Esophagus squamous epithelium (tissue), 5 donors: ENCODE results near the gene APBA2. TPM values are rescaled to one million over a fixed set of nuclear protein-coding genes. Genes with fewer than 3 reads are reported as not detected.

Experiments
- DNase-seq: peaks from one replicate; lab custom pipeline; 2025; lab: John Stamatoyannopoulos, UW
- H3K27ac ChIP-seq, 4 donors: fragments of 200-600 bp; sonication (generic); one replicate each; pipeline ENCODE4 v1.5.1; 2016 to 2019; ENCODE audit warnings: mild to moderate bottlenecking in 1 of 4
- H3K27me3 ChIP-seq, 4 donors: fragments of 200-600 bp; sonication (generic); 1 replicate in 3 of 4; 2 replicates in 1 of 4; pipeline versions ENCODE4 v1.5.1 to v1.6.0; 2017 to 2021; ENCODE audit warnings: antibody characterized with exemption in 1 of 4
- H3K36me3 ChIP-seq, 3 donors: fragments of 200-600 bp; sonication (generic); one replicate each; pipeline ENCODE4 v1.5.1; 2016 to 2019
- H3K4me1 ChIP-seq, 3 donors: fragments of 200-600 bp; sonication (generic); one replicate each; pipeline ENCODE4 v1.5.1; 2017 to 2019
- H3K4me3 ChIP-seq, 4 donors: fragments of 200-600 bp; sonication (generic); 1 replicate in 3 of 4; 2 replicates in 1 of 4; pipeline ENCODE4 v1.5.1; 2016 to 2019; ENCODE audit warnings: mild to moderate bottlenecking in 2 of 4, moderate library complexity in 1 of 4
- H3K9me3 ChIP-seq, 3 donors: fragments of 200-600 bp; sonication (generic); one replicate each; pipeline ENCODE4 v1.5.1; 2016 to 2019
- CTCF ChIP-seq, 6 experiments: fragments of 450-650 bp in 4 of 6; fragments of 200-600 bp in 2 of 6; sonication (generic) in 2 of 6; IDR thresholded peaks; one replicate each; pipeline ENCODE4 v1.5.1; 2016 to 2019; ENCODE audit warnings: antibody characterized with exemption in 6 of 6, mild to moderate bottlenecking in 4 of 6, moderate library complexity in 4 of 6
- POLR2A ChIP-seq, 4 donors: fragments of 450-650 bp; IDR thresholded peaks; one replicate each; pipeline ENCODE4 v1.6.1; 2017; ENCODE audit warnings: antibody characterized with exemption in 4 of 4, mild to moderate bottlenecking in 4 of 4, moderate library complexity in 3 of 4
- WGBS, 2 donors: methylation state at CpG; one replicate each; pipeline ENCODE4 v1.1.5; 2018; 5-methylcytosine and 5-hydroxymethylcytosine counted together
- intact Hi-C: fragments of 100-400 bp; cut with DNase I; formaldehyde crosslinking; loops from one replicate; pipeline ENCODE4 v1.15.0; 2022
- total RNA-seq, 4 donors: library from RNA; depleted of rRNA; stranded (reverse); fragments of >200 nt; gene quantifications; one replicate each; pipeline ENCODE4 v1.1.0, GENCODE V29; 2016
- donor health status: DM: yes; HTN: yes; CAD: no.

Gene APBA2
- total RNA-seq, 4 donors from 2014 or later, result 0.82 to 9.9 (median 1.6) TPM

- no peaks in the 10 kb centered on the region for H3K36me3 ChIP-seq
- peak overlapping the region in 2 of 4 donors; percentile 35 to 55 for H3K27ac ChIP-seq
- WGBS, 2 donors, result 69 to 72% methylated on average over 2 of the region's 2 CpGs
- no peak overlapping the region for H3K4me3 ChIP-seq
- no peak for DNase-seq
- intact Hi-C loops, result no loop called here
- H3K9me3 ChIP-seq, result no peaks in the 10 kb centered on the region
- peaks cover 0 to 13% (median 0%) of the 10 kb centered on the region in 3 donors for H3K4me1 ChIP-seq
- no peaks in the 10 kb centered on the region for H3K27me3 ChIP-seq
- TF ChIP-seq CTCF (IDR thresholded peaks at IDR 0.05) (no peak), POLR2A (IDR thresholded peaks at IDR 0.05) (no peak)
These were observed 104.6 kb downstream of the APBA2 start for GRCh38 chr15:28990390-28990789.

- Histone ChIP-seq H3K9me3 (no peaks in the 10 kb centered on the region), H3K4me1 (peaks cover 0 to 8% (median 0%) of the 10 kb centered on the region in 3 donors), H3K4me3 (no peak overlapping the region), H3K36me3 (no peaks in the 10 kb centered on the region), H3K27me3 (no peaks in the 10 kb centered on the region), H3K27ac (peak overlapping the region in 2 of 4 donors; percentile 2 to 15)
- WGBS, 2 donors, result 54 to 71% methylated on average over 5 of the region's 21 CpGs
- intact Hi-C loops, result no loop called here
- no peak for DNase-seq
- TF ChIP-seq POLR2A (IDR thresholded peaks at IDR 0.05) (no peak), CTCF (IDR thresholded peaks at IDR 0.05) (no peak)
These were observed 105.7 kb downstream of the APBA2 start for GRCh38 chr15:28991236-28992171.

DNA sequence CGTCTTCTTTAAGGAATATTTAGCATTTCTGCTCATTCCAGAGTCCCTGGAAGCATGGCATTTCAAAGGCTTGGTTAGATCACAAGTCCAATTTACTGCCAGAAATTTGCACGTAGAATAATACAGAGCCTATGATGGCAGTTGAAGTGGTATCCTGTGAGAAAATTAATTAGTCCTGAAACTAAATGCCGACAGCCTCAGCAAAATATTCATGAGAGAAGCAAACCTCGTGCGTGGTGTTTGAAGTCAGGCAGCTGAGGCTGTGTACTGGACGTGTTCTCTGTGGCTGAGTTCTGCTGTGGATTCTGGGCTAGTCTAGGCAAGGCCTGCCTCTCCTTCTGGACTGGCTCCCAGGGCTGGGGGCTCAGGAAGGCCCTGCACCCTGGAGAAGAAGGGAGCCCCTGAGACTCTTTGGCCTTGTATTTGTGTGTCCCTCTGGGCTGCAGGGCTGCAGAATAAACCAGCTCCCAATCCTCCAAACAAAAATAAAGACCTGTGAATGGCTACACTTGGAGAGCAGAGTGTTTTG, 106.6 kb downstream of the APBA2 start:
- Histone ChIP-seq H3K9me3 (no peaks in the 10 kb centered on the region), H3K27ac (peak overlapping the region in 2 of 4 donors; percentile 43 to 61), H3K36me3 (no peaks in the 10 kb centered on the region), H3K4me1 (peaks cover 0 to 8% (median 0%) of the 10 kb centered on the region in 3 donors), H3K4me3 (no peak overlapping the region), H3K27me3 (no peaks in the 10 kb centered on the region)
- no peak for DNase-seq
- WGBS, 2 donors, result 66 to 69% methylated on average over 5 to 6 of the region's 6 CpGs
- TF ChIP-seq CTCF (IDR thresholded peaks at IDR 0.05) (no peak), POLR2A (IDR thresholded peaks at IDR 0.05) (no peak)
- intact Hi-C loops, result no loop called here

DNA sequence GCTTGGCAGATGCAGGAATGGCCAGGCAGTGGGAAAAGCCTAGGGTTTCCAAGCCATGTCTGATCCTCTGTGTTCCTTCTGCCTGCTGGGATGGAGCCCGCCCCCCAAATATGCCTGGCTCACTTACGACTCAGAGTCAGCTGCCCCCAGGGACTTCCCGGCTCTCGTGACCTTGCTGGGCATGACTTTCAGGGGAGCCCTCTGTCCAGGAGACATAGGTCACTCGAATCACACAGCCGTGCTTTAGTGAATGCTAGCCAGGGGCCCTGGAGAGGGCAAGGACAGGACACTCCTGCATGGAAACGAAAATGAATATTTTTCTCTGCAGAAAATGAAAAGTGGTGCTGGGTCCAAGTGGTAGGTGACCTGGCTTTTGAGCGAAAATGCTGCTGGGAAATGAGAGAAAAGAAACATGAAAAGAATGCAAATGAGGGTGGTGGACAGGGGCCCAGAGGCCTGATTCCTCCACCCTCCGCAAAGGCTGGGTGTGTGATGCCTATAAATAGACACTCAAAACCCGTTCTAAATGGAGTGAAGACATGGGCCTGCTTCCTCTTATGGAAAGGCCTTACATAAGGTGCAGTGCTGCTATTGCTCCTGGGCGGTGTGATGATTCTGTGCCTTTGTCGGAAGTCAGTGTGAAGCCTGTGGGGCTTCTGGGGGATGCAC, 107.4 kb downstream of the APBA2 start:
- 38 to 55% methylated on average over 4 to 8 of the region's 12 CpGs for WGBS, 2 donors
- peak overlapping the region; percentile 24 to 61 (median 40) for H3K27ac ChIP-seq
- TF ChIP-seq CTCF (IDR thresholded peaks at IDR 0.05), result no peak
- TF ChIP-seq POLR2A (IDR thresholded peaks at IDR 0.05), result no peak
- H3K4me1 ChIP-seq, result peaks cover 0 to 8% (median 0%) of the 10 kb centered on the region in 3 donors
- H3K4me3 ChIP-seq, result no peak overlapping the region
- H3K9me3 ChIP-seq, result no peaks in the 10 kb centered on the region
- no peaks in the 10 kb centered on the region for H3K36me3 ChIP-seq
- H3K27me3 ChIP-seq, result no peaks in the 10 kb centered on the region
- no peak for DNase-seq
- intact Hi-C loops, result no loop called here
